SK-N-SH (cell line): ENCODE results near the gene SPAST. TPM values are rescaled to one million over a fixed set of nuclear protein-coding genes. Genes with fewer than 3 reads are reported as not detected.

ENCODE experiments used
- CTCF ChIA-PET: fragments of 300-600, 350-600 bp; formaldehyde crosslinking; extraction: SDS; loops from one replicate; lab custom pipeline; 2021; lab: Yijun Ruan, JAX
- POLR2A ChIA-PET: fragments of 350-600 bp; sonication (Branson Sonifier 250); formaldehyde crosslinking; extraction: SDS; loops from one replicate; lab custom pipeline; 2020; ENCODE audit warnings: antibody characterized with exemption, inconsistent platforms; lab: Yijun Ruan, JAX
- DNase-seq: peaks from one replicate; pipeline ENCODE4 v3.0.0; 2012
- H2AFZ ChIP-seq: fragments of 200-600 bp; sonication (generic); 2 replicates; pipeline ENCODE4 v1.8.1; 2016; ENCODE audit warnings: antibody characterized with exemption, mild to moderate bottlenecking, low read depth
- H3F3A ChIP-seq: fragments of 200-600 bp; sonication (generic); replicated peaks from 2 replicates; pipeline ENCODE3; 2016; ENCODE audit warnings: antibody characterized with exemption, mild to moderate bottlenecking; ENCODE audit not compliant: insufficient read depth
- H3K27ac ChIP-seq, 2 experiments: fragments of 200-500 bp in 1 of 2; fragments of 200-600 bp in 1 of 2; sonication (Bioruptor generic) in 1 of 2; sonication (generic), shearing (Covaris generic) in 1 of 2; 2 replicates each; pipeline versions ENCODE4 v1.5.1 to v1.6.1; 2014 to 2016; ENCODE audit warnings: low read depth in 2 of 2, inconsistent platforms in 1 of 2, low read length in 1 of 2, mild to moderate bottlenecking in 1 of 2, mixed read lengths in 1 of 2
- H3K27me3 ChIP-seq: fragments of 200-600 bp; sonication (generic), shearing (Covaris generic); 2 replicates; pipeline ENCODE4 v1.6.1; 2016; ENCODE audit warnings: mixed run types; ENCODE audit not compliant: insufficient read depth
- H3K36me3 ChIP-seq, 2 experiments: fragments of 200-500 bp in 1 of 2; fragments of 200-600 bp in 1 of 2; sonication (Bioruptor generic) in 1 of 2; sonication (generic) in 1 of 2; replicated peaks in 1 of 2; 2 replicates each; pipeline versions ENCODE3 to v1.5.1; 2014 to 2016; ENCODE audit warnings: low read length in 1 of 2, mild to moderate bottlenecking in 1 of 2; ENCODE audit not compliant: insufficient read depth in 2 of 2, control insufficient read depth in 1 of 2
- H3K4me1 ChIP-seq, 2 experiments: fragments of 200-500 bp in 1 of 2; fragments of 200-600 bp in 1 of 2; sonication (Bioruptor generic) in 1 of 2; sonication (generic), shearing (Covaris generic) in 1 of 2; 2 replicates each; pipeline versions ENCODE4 v1.5.1 to v1.6.1; 2014 to 2016; ENCODE audit warnings: low read depth in 1 of 2, low read length in 1 of 2, mixed run types in 1 of 2; ENCODE audit not compliant: insufficient read depth in 2 of 2, control insufficient read depth in 1 of 2
- H3K4me2 ChIP-seq: fragments of 200-600 bp; sonication (generic), shearing (Covaris generic); 2 replicates; pipeline ENCODE4 v1.6.1; 2017; ENCODE audit warnings: mixed run types
- H3K4me3 ChIP-seq, 2 experiments: fragments of 200-500 bp in 1 of 2; fragments of 200-600 bp in 1 of 2; sonication (Bioruptor generic) in 1 of 2; sonication (generic), shearing (Covaris generic) in 1 of 2; 2 replicates each; pipeline versions ENCODE4 v1.5.1 to v1.8.1; 2014 to 2016; ENCODE audit warnings: low read depth in 2 of 2, inconsistent platforms in 1 of 2, low read length in 1 of 2, mild to moderate bottlenecking in 1 of 2, mixed read lengths in 1 of 2, moderate library complexity in 1 of 2
- H3K79me2 ChIP-seq: fragments of 200-600 bp; sonication (generic); 2 replicates; pipeline ENCODE4 v1.8.1; 2017; ENCODE audit warnings: mild to moderate bottlenecking; ENCODE audit not compliant: insufficient read depth
- H3K9ac ChIP-seq: fragments of 200-600 bp; sonication (generic); 2 replicates; pipeline ENCODE4 v1.6.1; 2017; ENCODE audit warnings: mixed run types
- H3K9me2 ChIP-seq: fragments of 200-600 bp; sonication (generic); 2 replicates; pipeline ENCODE4 v1.6.1; 2017; ENCODE audit warnings: mixed run types
- H3K9me3 ChIP-seq: fragments of 200-600 bp; sonication (generic); 2 replicates; pipeline ENCODE4 v1.6.1; 2017; ENCODE audit warnings: mixed run types, mild to moderate bottlenecking, moderate library complexity
- H4K20me1 ChIP-seq: fragments of 200-600 bp; sonication (generic); 2 replicates; pipeline ENCODE4 v1.6.1; 2017; ENCODE audit warnings: mild to moderate bottlenecking, mixed run types; ENCODE audit not compliant: insufficient read depth
- CHD2 ChIP-seq: fragments of 150-350 bp; IDR thresholded peaks from 2 replicates; pipeline ENCODE4 v1.6.1; 2018; ENCODE audit warnings: low read length; ENCODE audit not compliant: partially characterized antibody
- EP300 ChIP-seq, 2 experiments: IDR thresholded peaks; 2 replicates each; pipeline versions ENCODE4 v1.4.0 to v1.6.1; 2012; ENCODE audit warnings: borderline replicate concordance in 1 of 2, low read depth in 1 of 2, low read length in 1 of 2
- EZH2phosphoT487 ChIP-seq: fragments of 200-600 bp; sonication (generic); IDR thresholded peaks from 2 replicates; pipeline ENCODE4 v1.6.1; 2017; ENCODE audit warnings: low read depth, mixed run types, mild to moderate bottlenecking, antibody characterized with exemption, moderate library complexity, borderline replicate concordance
- FOSL2 ChIP-seq: IDR thresholded peaks from 2 replicates; pipeline ENCODE4 v1.4.0; 2012; ENCODE audit warnings: low read depth, mild to moderate bottlenecking, moderate library complexity, borderline replicate concordance
- FOXM1 ChIP-seq: IDR thresholded peaks from 2 replicates; pipeline ENCODE4 v1.4.0; 2012; ENCODE audit warnings: low read depth, mild to moderate bottlenecking
- GABPA ChIP-seq: IDR thresholded peaks from 2 replicates; pipeline ENCODE4 v1.4.0; 2012; ENCODE audit warnings: low read depth, mild to moderate bottlenecking
- GATA2 ChIP-seq: sonication (generic); formaldehyde crosslinking; IDR thresholded peaks from 2 replicates; pipeline ENCODE4 v1.5.0; 2020; ENCODE audit warnings: mild to moderate bottlenecking, missing genetic modification reagents
- IRF3 ChIP-seq: fragments of 150-350 bp; IDR thresholded peaks from 2 replicates; pipeline ENCODE4 v1.6.1; 2016; ENCODE audit warnings: mild to moderate bottlenecking, low read depth, low read length
- JUND ChIP-seq: IDR thresholded peaks from 2 replicates; pipeline ENCODE4 v1.4.0; 2012
- MAX ChIP-seq: IDR thresholded peaks from 2 replicates; pipeline ENCODE4 v1.4.0; 2012; ENCODE audit warnings: low read depth
- MEF2A ChIP-seq: IDR thresholded peaks from 2 replicates; pipeline ENCODE4 v1.4.0; 2012; ENCODE audit warnings: low read depth, borderline replicate concordance
- MXI1 ChIP-seq: IDR thresholded peaks from 2 replicates; pipeline ENCODE4 v1.6.1; 2012; ENCODE audit warnings: mild to moderate bottlenecking, low read depth, low read length, improper control_type of control experiment
- NFIC ChIP-seq: IDR thresholded peaks from 2 replicates; pipeline ENCODE4 v1.4.0; 2012; ENCODE audit warnings: borderline replicate concordance
- NRF1 ChIP-seq: IDR thresholded peaks from 2 replicates; pipeline ENCODE4 v1.6.1; 2012; ENCODE audit warnings: low read depth, mild to moderate bottlenecking, low read length
- PBX3 ChIP-seq: IDR thresholded peaks from 2 replicates; pipeline ENCODE4; 2012
- RFX5 ChIP-seq: IDR thresholded peaks from 2 replicates; pipeline ENCODE4 v1.6.1; 2012; ENCODE audit warnings: mild to moderate bottlenecking, improper control_type of control experiment, low read length
- RXRA ChIP-seq: IDR thresholded peaks from 2 replicates; pipeline ENCODE4 v1.4.0; 2012; ENCODE audit warnings: low read depth, mild to moderate bottlenecking, borderline replicate concordance
- SIN3A ChIP-seq: IDR thresholded peaks from 2 replicates; pipeline ENCODE4 v1.6.1; 2012; ENCODE audit warnings: low read depth, mild to moderate bottlenecking, low read length, moderate library complexity, borderline replicate concordance
- SMC3 ChIP-seq: IDR thresholded peaks from 2 replicates; pipeline ENCODE4 v1.6.1; 2012; ENCODE audit warnings: low read depth, low read length, improper control_type of control experiment
- TAF1 ChIP-seq: IDR thresholded peaks from 2 replicates; pipeline ENCODE4 v1.6.1; 2012; ENCODE audit warnings: low read depth, mild to moderate bottlenecking, low read length, moderate library complexity, borderline replicate concordance
- TCF12 ChIP-seq: IDR thresholded peaks from 2 replicates; pipeline ENCODE4 v1.4.0; 2012
- USF2 ChIP-seq: fragments of 150-350 bp; IDR thresholded peaks from 2 replicates; pipeline ENCODE4 v1.6.1; 2017; ENCODE audit warnings: antibody characterized with exemption, low read length, low read depth, borderline replicate concordance
- YY1 ChIP-seq: IDR thresholded peaks from 2 replicates; pipeline ENCODE4 v1.4.0; 2012; ENCODE audit warnings: low read depth, mild to moderate bottlenecking
- WGBS: methylation state at CpG from one replicate; pipeline ENCODE4 v1.1.6; 2017; ENCODE audit warnings: low lambda C conversion rate; 5-methylcytosine and 5-hydroxymethylcytosine counted together
- polyA plus RNA-seq, 3 experiments: library from polyadenylated mRNA; depleted of rRNA; stranded (reverse); fragments of >200 nt; gene quantifications; 2 replicates each; pipeline ENCODE4 v1.2.3, GENCODE V29; 2012

The SPAST gene
- polyA plus RNA-seq, 1 of the 3 experiments (the other 2 are of a cell fraction), result 6.1 TPM

- ChIA-PET POLR2A (interaction anchor here (1.8 kb wide), 1 partner anchor 11 kb away, joined by 5 read pairs; the partner anchor contains the start of gene SPAST), CTCF (interaction anchor here (1.1 to 1.9 kb wide), 2 partner anchors 10 to 386 kb away, joined by 3 to 5 read pairs; no protein-coding TSS in a partner anchor)
- Histone ChIP-seq H3K27me3 (no peaks in the 10 kb centered on the region), H3K27ac (no peak overlapping the region), H4K20me1 (no peaks in the 10 kb centered on the region), H3K4me1 (no peaks in the 10 kb centered on the region), H2AFZ (no peak overlapping the region), H3K79me2 (peaks cover 38% of the 10 kb centered on the region), H3F3A (no peaks in the 10 kb centered on the region), H3K36me3 (peaks cover 0 to 11% of the 10 kb centered on the region in 2 experiments), H3K4me3 (no peak overlapping the region), H3K9me3 (no peaks in the 10 kb centered on the region), H3K4me2 (no peak overlapping the region), H3K9me2 (no peaks in the 10 kb centered on the region), H3K9ac (no peak overlapping the region)
- no peak for DNase-seq
- WGBS, result 85% methylated on average over 2 of the region's 2 CpGs
- TF ChIP-seq FOSL2, result no peak
- TF ChIP-seq TCF12, result no peak
- no peak for TF ChIP-seq NFIC
- no peak for TF ChIP-seq MAX
- TF ChIP-seq JUND, result no peak
- TF ChIP-seq FOXM1, result no peak
- no peak for TF ChIP-seq GATA2
- TF ChIP-seq USF2, result no peak
- TF ChIP-seq MXI1, result no peak
- TF ChIP-seq RXRA, result no peak
- no peak for TF ChIP-seq GABPA
- no peak for TF ChIP-seq SIN3A
- no peak for TF ChIP-seq IRF3
- no peak for TF ChIP-seq MEF2A
These were observed 10.8 kb downstream of the SPAST start for GRCh38 chr2:32074134-32074506.

- Histone ChIP-seq H3K4me1 (no peaks in the 10 kb centered on the region), H3K9ac (no peak overlapping the region), H3K4me3 (no peak overlapping the region), H3F3A (peaks cover 7% of the 10 kb centered on the region), H3K9me2 (no peaks in the 10 kb centered on the region), H4K20me1 (no peaks in the 10 kb centered on the region), H2AFZ (no peak overlapping the region), H3K27ac (no peak overlapping the region), H3K27me3 (no peaks in the 10 kb centered on the region), H3K9me3 (no peaks in the 10 kb centered on the region), H3K4me2 (no peak overlapping the region), H3K79me2 (no peaks in the 10 kb centered on the region), H3K36me3 (peaks cover 7% of the 10 kb centered on the region in 2 experiments)
- no peak for DNase-seq
- ChIA-PET CTCF (interaction anchor here (0.5 kb wide), 1 partner anchor 1990 kb away, joined by 3 read pairs; no protein-coding TSS in a partner anchor), POLR2A (no interaction called here)
- no peak for TF ChIP-seq EZH2phosphoT487
- TF ChIP-seq IRF3, result no peak
- TF ChIP-seq TAF1, result no peak
- no peak for TF ChIP-seq CHD2
- TF ChIP-seq GATA2, result no peak
- TF ChIP-seq SMC3, result no peak
- no peak for TF ChIP-seq YY1
- no peak for TF ChIP-seq RFX5
- no peak for TF ChIP-seq MAX
- TF ChIP-seq USF2, result no peak
- TF ChIP-seq PBX3, result no peak
- TF ChIP-seq NRF1, result no peak
- no peak for TF ChIP-seq EP300 (IDR thresholded peaks at IDR 0.05; ENCODE audit: borderline replicate concordance in 1 of 2, low read depth in 1 of 2, low read length in 1 of 2)
- 88% methylated on average over 3 of the region's 3 CpGs for whole genome bisulfite sequencing
These were observed 32.3 kb downstream of the SPAST start for GRCh38 chr2:32095671-32096070.
